ENCODE results near the gene HOXC4.

HOXC4 gene

DNA sequence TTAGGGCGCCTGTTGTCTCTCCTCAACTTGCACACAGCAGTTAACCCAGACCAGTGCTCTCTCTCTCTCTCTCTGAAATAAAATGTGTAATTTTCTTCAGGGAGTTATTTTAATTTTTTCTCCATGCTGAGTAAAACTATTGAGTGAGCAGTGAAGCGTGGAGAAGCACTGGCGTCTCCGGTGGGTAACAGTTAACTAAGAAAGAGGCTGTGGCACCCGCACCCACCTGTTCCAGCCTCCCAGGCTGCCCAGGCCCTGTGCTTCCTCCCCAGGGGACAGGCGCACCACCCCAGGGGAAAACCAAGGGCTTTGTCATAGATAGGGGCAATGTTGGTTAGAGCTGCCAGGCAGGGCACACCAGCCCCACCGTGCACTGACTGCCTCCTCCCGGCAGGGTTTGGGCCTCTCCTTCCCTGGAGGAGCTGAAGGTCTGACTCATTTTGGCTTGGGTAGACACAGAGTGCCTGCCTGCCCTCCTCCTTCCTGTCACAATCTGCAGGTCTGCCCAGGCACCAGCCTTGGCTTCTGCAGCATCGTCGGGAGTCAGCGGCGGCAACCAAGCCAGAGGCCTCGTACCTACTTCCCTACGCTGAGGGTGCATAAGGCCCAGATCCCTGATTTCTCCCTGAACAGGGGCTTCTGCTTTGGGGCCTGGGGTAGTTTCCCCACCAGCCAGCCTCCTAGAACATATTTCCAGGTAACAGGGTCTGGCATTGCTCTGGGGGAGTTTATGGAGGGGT, 16.8 kb upstream of the HOXC4 start (continued):
- TF ChIP-seq, protein P1, sequence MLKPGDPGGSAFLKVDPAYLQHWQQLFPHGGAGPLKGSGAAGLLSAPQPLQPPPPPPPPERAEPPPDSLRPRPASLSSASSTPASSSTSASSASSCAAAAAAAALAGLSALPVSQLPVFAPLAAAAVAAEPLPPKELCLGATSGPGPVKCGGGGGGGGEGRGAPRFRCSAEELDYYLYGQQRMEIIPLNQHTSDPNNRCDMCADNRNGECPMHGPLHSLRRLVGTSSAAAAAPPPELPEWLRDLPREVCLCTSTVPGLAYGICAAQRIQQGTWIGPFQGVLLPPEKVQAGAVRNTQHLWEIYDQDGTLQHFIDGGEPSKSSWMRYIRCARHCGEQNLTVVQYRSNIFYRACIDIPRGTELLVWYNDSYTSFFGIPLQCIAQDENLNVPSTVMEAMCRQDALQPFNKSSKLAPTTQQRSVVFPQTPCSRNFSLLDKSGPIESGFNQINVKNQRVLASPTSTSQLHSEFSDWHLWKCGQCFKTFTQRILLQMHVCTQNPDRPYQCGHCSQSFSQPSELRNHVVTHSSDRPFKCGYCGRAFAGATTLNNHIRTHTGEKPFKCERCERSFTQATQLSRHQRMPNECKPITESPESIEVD (tag by site-specific recombination; IDR thresholded peaks at IDR 0.05): peak; percentile 97
- TF ChIP-seq GLI4 (tag by site-specific recombination; IDR thresholded peaks at IDR 0.05) (no peak), ZNF394 (tag by site-specific recombination; IDR thresholded peaks at IDR 0.05; ENCODE audit: borderline replicate concordance) (peak; percentile 95), MZF1 (tag by site-specific recombination; IDR thresholded peaks at IDR 0.05; ENCODE audit: borderline replicate concordance) (no peak), ZNF670 (tag by site-specific recombination; IDR thresholded peaks at IDR 0.05; ENCODE audit: low read depth) (no peak), ZBTB17 (tag by site-specific recombination; IDR thresholded peaks at IDR 0.05) (peak; percentile 98), TRIM28 (IDR thresholded peaks at IDR 0.05; ENCODE audit: borderline replicate concordance, low read length) (0 out of 2 replicates have a peak, but pooled peaks have one; percentile 0), ZNF391 (tag by site-specific recombination; IDR thresholded peaks at IDR 0.05; ENCODE audit: borderline replicate concordance, low read depth) (no peak), ZNF768 (tag by site-specific recombination; IDR thresholded peaks at IDR 0.05) (no peak; the same call in 1 of the 2 replicates), ZNF146 (tag by site-specific recombination; IDR thresholded peaks at IDR 0.05) (no peak), ZNF366 (tag by site-specific recombination; conservative IDR thresholded peaks at IDR 0.05) (no peak), ZNF157 (tag by site-specific recombination; IDR thresholded peaks at IDR 0.05) (no peak), PRDM10 (tag by site-specific recombination; IDR thresholded peaks at IDR 0.05) (peak; percentile 96), MEIS1 (CRISPR knock-in tag; IDR thresholded peaks at IDR 0.05; ENCODE audit: borderline replicate concordance) (no peak), ZNF843 (tag by site-specific recombination; IDR thresholded peaks at IDR 0.05) (no peak), ZNF354C (tag by site-specific recombination; IDR thresholded peaks at IDR 0.05; ENCODE audit: borderline replicate concordance, low read depth) (no peak), ZNF16 (tag by site-specific recombination; IDR thresholded peaks at IDR 0.05; ENCODE audit: low read depth) (no peak), ZNF423 (tag by site-specific recombination; IDR thresholded peaks at IDR 0.05) (peak; percentile 97), ZNF792 (tag by site-specific recombination; IDR thresholded peaks at IDR 0.05) (no peak), ZBTB26 (tag by site-specific recombination; optimal IDR thresholded peaks at IDR 0.05) (peak; percentile 30), ZNF23 (tag by site-specific recombination; IDR thresholded peaks at IDR 0.05; ENCODE audit: borderline replicate concordance) (no peak), YY2 (tag by site-specific recombination; IDR thresholded peaks at IDR 0.05) (no peak), ZNF704 (tag by site-specific recombination; IDR thresholded peaks at IDR 0.05) (no peak), ZNF600 (tag by site-specific recombination; IDR thresholded peaks at IDR 0.05) (peak; percentile 98), GLIS2 (tag by site-specific recombination; IDR thresholded peaks at IDR 0.05) (peak; percentile 80), ZNF548 (tag by site-specific recombination; IDR thresholded peaks at IDR 0.05) (no peak), ZNF777 (tag by site-specific recombination; IDR thresholded peaks at IDR 0.05; ENCODE audit: borderline replicate concordance) (no peak), ZNF830 (tag by site-specific recombination; IDR thresholded peaks at IDR 0.05; ENCODE audit: low read depth) (no peak)
- TF ChIP-seq, protein P2, sequence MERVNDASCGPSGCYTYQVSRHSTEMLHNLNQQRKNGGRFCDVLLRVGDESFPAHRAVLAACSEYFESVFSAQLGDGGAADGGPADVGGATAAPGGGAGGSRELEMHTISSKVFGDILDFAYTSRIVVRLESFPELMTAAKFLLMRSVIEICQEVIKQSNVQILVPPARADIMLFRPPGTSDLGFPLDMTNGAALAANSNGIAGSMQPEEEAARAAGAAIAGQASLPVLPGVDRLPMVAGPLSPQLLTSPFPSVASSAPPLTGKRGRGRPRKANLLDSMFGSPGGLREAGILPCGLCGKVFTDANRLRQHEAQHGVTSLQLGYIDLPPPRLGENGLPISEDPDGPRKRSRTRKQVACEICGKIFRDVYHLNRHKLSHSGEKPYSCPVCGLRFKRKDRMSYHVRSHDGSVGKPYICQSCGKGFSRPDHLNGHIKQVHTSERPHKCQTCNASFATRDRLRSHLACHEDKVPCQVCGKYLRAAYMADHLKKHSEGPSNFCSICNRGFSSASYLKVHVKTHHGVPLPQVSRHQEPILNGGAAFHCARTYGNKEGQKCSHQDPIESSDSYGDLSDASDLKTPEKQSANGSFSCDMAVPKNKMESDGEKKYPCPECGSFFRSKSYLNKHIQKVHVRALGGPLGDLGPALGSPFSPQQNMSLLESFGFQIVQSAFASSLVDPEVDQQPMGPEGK (tag by site-specific recombination; IDR thresholded peaks at IDR 0.05): peak; percentile 84
- TF ChIP-seq, protein P3, sequence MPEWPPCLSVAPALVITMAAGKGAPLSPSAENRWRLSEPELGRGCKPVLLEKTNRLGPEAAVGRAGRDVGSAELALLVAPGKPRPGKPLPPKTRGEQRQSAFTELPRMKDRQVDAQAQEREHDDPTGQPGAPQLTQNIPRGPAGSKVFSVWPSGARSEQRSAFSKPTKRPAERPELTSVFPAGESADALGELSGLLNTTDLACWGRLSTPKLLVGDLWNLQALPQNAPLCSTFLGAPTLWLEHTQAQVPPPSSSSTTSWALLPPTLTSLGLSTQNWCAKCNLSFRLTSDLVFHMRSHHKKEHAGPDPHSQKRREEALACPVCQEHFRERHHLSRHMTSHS (tag by site-specific recombination; IDR thresholded peaks at IDR 0.05): no peak

All from HEK293 (cell line).